GM21737 (cell line): ENCODE data around the gene MICAL1.

Source experiments
- ATAC-seq: cut with Tn5 transposase; IDR thresholded peaks from one replicate; pipeline ENCODE4 v1.9.1; 2021; ENCODE audit warnings: mild to moderate bottlenecking, moderate library complexity; ENCODE audit not compliant: unreplicated experiment

MICAL1 gene

DNA sequence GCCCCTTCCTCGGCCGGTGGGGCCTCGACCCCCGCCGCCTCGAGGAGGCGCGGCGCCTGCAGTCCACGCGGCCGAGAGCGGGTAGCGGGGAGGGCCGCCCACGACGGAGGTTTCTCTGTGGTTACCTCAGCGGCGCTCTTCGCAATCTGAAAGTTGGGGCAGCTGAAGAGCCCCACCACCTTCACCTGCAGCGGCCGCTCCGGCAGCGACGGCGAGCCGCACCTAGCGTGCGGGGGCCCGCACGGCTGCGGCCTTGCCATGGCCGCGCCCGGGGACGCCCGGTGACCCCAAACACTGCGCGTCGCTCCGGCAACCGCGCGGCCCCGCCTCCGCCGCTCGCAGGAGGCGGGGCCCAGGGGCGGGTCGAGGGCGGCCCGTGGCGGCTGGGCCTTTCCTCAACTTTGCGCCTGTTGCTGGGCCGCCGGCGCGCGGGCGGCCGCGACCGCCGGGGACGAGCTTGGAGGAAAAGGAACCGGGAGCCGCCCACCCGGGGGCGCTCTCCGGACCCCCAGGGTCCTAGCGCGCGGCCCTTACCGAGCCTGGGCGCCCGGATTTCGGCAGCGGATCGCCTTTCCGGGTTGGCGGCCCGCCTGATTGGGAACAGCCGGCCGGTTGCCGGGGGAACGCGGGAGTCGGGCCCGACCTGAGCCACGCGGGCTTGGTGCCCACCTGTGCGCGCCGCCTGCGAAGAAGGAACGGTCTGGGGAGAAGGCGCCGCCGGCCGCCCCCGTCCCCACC lies 15.1 kb downstream of the MICAL1 start, which contains the start of the genes PPIL6 and SMPD2:
Gene PPIL6 (minus strand): TSS at position 298 of the 738 bp plus-strand sequence. CDS start 38 bp downstream, at position 260.
Gene SMPD2 (plus strand): TSS at position 394 of the 738 bp plus-strand sequence. CDS start 398 bp downstream, outside the sequence.
- ATAC-seq: peak; percentile 92

DNA sequence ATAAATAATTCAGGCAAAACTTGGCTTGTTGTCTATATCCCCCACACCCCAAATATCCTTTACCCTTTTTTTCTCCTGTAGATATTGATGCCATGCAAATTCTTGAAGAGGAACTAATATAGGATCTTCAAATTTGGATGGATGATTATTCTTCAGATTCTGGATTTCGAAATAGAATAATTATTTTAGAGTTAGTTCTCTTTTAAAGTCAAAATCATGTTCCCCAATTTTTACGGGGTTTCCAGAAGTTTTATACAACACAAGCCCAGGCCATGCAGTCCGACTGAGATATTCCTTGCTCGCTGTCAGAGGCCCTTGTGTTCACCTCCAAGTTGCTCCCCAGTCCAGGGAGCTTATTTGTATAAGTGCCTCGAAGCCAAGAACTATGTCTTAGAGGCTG lies 19.5 kb downstream of the MICAL1 start:
- no peak for ATAC-seq

DNA sequence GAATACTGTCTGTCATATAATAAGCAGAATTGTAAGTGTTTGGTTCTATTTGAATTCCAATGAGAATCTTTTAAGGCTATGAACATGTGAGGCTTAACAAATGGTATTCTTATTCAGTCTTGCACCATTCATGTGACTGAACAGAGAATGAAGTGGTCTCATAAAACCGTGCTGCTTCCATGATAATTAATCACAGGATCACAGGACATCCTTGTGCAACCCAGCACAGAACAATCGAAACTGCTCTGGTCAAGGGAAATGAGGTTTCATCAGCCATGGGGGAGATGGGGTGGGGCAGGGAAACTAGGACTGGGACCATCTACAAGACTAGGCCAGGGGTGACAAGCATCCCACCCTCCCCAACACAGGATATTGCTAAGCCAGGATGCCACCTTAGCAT lies 21.1 kb downstream of the MICAL1 start:
- no peak for ATAC-seq

DNA sequence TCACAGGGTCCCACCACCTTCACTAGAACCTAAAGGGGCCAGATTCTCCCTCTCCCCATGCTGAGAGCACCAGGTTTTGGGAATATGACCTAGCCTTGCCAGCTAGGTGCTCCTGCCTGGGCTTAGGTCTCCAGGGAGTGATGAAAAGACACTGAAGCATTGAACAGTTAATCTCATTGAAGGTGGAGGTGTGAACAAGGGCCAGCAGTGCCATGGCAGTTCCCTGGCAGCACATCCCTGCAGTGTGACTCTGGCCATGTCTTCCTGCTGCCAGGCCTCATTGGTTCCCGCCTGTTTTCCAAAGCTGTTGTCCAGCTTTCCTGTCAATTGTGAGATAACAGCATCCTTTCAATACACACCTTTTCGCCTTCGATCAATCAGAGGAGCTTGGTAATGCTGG lies 26.1 kb downstream of the MICAL1 start:
- ATAC-seq: no peak

DNA sequence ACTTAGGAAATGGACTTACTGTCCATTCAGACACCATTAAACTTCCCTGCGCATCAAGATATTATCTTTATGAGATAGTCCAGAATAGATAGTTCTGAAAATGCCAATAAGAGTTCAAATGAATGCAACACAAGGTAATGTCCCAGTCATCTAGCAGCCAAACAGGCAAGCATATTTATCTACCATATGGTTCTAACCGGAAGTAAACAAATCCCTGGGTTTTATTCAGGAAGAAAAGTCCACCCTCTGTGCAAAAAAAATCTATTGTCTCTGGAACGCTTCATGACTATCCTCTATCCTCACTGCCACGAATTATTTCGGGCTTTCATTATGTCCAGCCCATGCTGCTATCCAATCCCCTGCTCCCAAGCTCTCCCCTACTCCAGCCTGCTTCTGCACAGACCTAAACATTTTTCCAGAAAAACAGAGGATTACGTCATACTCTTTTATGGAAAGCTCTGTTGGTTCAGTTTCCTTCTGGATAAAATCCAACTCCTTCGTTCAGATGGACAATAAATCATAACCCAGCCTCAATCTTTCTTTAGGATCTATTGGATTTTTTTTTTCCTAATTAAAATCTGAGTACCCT lies 26.6 kb downstream of the MICAL1 start:
- ATAC-seq: no peak

DNA sequence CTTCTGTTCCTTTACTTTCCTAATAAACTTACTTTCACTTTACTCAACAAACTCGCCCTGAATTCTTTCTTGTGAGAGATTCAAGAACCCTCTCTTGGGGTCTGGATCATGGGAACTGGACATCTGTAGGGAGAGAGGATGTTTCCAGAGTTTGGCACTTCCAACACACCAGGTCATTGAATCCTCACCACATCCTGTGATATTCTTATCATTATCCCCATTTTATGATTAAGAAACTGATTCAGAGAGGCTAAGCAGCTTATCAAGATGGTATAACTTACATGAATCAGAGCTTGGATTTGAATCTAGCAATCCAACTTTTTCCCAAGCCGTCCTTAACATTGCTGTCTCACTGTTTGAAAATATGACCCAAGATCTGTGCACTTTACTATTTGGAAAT lies 30.6 kb downstream of the MICAL1 start:
- no peak for ATAC-seq

DNA sequence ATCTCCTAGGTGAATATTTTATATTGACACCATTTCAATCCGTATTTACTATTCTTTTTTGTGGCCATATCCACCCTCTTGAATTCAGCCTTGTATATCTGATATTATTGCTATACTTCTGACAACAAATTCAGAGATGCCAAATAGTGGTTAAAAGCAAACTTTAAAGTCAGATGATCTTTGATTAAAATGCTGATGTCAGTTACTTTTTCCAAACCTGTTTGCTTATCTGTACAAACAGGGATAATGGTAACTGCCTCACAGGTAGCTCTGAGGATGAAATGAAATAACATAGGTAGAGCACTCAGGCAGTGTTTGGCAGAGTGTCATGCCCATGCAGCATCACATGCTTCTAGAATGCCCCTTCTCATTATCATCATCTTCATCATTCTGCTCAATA lies 34.4 kb downstream of the MICAL1 start:
- no peak for ATAC-seq

DNA sequence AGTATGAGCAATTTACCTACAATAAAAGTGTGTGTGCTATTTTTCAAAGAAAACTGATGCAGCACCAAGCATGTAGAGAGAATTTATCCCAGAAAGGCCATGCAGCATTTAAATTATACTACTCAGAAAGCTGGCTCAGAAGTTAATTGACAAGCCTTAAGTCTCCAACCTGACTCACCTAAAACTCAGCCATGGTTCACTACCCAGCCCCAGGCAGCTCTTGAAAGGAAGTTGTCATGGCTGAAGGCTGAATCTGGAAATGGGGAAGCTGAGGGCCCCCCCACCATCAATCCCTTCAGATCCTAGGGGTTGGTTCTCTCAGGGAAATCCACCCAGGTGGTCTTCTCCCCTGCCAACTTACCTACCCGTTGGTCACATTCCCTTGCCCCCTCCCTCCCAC lies 34.8 kb downstream of the MICAL1 start:
- no peak for ATAC-seq

DNA sequence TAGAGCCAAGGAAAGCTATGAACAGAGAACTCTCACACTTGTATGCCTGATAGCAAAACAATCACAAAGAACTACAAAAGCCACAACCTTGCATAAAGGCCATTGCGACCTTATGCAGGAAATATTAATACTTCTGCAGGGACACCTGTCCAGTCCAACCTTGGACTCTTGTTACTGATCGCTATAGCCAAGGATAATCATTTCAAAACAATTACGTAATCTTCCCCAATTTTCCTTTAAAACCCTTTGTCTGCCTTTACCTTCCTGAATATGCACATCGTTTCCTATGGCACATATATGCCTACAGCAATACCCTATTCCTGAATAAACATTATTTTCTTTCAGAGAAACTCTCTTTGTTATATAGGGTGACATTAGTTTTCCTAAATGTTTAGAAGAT lies 37.9 kb downstream of the MICAL1 start:
- ATAC-seq: no peak

DNA sequence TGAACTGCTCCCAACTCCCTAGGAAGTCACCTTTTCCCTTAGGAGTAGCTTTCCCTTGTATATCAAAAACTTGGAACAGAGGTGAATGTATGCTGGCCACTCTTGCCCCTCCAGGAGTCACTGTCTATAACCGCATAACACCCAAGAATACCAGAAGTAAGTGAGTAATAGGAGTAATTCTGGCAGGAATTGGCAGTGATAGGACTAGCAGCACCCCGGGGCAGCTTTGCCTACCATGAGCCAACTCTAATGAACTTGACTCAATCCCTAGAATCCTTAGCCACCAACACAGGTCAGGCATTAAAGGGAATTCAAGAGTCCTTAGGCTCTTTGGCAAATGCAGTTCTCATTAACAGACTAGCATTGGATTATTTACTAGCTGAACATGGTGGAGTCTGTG lies 44.5 kb downstream of the MICAL1 start:
- ATAC-seq: no peak

DNA sequence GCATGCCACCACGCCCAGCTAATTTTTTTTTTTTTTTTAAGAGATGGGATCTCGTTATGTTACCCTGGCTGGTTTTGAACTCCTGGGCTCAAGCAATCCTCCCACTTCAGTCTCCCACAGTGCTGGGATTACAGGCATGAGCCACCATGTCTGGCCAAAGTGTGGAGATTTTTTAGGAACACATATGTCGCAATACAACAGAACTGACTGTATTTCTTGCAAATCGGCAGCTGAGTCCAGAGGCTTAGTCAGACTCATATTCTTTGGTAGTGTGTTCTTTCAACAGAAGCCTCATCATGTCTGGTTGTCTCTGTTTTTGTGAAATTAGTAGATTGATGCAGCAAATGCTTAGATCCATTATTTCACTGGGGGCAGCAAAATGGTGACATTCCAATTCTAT lies 49.4 kb downstream of the MICAL1 start:
- no peak for ATAC-seq

DNA sequence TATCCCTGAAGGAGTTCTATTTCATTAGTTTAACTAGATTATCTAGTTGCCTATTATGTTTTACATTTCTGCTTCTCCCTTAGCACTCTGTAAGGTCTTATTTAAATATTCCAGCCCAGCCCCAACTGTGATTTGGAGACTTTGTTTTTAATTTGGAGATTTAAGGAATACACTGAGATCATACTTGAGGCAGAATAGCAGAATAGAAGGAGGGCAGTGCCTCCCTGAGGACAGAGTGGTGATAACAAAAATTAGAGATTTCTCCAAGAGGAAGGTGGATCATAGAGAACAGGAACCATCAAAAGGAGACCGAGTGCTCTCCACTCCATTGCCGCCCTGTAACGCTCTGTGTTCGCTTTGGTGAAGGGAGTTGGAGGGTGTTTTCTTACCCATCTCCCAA lies 58.6 kb downstream of the MICAL1 start:
- ATAC-seq: no peak

DNA sequence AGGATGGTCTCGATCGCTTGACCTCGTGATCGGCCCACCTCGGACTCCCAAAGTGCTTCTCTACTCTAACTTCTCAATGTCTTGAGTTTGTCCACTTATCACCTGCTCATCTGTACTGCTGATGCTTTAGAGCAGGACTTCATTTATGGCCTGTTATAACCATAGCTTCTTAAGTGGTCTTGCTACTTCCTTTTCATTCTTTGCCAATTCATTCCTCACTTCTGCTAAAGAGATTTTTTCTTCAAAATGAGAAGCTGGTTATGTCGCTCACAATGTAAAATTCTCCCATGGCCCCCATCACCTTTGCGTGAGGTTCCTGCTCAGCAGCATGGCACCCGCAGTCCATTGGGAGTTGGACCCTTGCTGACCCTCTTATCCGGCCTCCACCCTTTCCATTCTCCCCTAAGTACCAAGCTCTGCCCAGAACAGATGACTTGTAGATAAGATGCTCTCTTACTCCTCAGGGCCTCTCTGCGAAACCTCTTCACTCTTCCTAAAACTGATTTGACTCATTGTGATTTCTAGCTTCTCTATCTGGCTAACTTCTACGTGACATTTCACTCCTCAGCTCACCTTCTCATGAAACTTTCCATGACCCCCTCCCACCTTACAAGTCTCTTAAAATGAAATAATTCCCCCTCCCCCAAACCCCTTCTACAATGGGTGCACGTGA lies 59.4 kb downstream of the MICAL1 start:
- ATAC-seq: no peak
